HG03354 (cell line): ENCODE results near the gene PCDHGC3.

ENCODE experiments used
- ATAC-seq: cut with Tn5 transposase; IDR thresholded peaks from one replicate; pipeline ENCODE4 v1.9.1; 2021; ENCODE audit warnings: mild to moderate bottlenecking; ENCODE audit not compliant: unreplicated experiment, poor library complexity, severe bottlenecking

PCDHGC3 gene

GRCh38 chr5:141518618-141519015 lies 42.9 kb downstream of the PCDHGC3 start:
- ATAC-seq = no peak

DNA sequence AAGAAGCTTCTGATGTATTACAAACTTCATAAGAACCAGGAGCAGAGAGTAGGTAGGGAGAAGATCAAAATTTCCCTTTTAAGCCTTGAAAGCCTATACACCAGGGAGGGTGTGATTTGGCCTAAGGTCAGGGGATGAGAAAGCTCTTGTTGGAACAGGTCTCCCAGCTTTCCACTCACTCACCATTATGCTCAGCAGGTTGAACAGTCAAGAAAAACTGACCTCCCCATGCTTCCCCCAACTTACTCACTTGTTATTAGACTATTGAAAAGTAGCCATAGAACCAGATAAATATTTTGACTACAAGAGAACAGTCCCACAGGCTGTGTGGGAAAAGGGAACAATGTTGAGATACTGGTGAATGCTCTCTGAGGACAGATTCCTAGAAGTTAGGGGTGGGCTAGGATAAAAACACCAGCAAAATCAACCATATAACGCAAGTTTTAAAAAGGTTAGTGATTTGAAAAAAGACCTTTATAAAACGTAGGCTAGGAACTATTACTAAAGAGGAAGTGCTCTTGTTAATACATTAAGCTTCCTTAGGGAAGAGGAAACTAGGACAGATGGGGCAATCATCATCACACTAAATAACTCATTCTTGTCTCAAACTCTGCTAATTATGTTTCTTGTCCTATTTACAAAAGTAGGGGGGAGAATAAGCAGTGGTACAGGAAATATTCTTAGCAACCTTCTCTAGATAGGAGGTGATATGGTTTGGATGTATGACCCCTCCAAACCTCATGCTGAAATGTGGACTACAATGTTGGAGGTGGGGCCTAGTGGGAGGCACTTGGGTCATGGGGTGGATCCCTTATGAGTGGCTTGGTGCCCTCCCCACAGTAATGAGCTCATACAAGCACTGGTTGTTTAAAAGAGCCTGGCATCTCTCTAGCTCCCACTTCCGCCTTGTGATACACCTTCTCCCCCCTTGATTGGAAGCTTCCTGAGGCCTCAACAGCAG lies 44.1 kb downstream of the PCDHGC3 start:
- no peak for ATAC-seq

GRCh38 chr5:141521244-141521781 lies 45.5 kb downstream of the PCDHGC3 start:
- ATAC-seq = no peak

DNA sequence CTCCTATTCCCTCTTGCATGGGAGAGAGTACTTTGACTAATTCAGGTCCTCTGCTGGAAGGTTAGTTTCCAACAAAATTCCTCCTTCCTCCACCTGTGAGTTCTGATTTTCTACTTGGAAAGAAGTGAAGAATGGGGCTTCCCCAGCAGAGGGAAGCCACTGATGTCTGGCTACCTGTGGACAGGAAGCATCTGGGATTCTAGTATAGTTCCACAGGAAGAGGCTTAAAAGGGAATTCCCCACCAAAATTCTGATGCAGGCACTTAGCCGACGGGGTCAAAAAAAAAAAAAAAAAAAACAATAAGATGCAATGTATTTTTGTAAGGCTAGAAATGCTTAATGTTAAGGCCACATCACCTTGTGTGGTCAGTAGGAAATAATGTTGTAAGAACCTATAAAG lies 46.5 kb downstream of the PCDHGC3 start:
- ATAC-seq = no peak

DNA sequence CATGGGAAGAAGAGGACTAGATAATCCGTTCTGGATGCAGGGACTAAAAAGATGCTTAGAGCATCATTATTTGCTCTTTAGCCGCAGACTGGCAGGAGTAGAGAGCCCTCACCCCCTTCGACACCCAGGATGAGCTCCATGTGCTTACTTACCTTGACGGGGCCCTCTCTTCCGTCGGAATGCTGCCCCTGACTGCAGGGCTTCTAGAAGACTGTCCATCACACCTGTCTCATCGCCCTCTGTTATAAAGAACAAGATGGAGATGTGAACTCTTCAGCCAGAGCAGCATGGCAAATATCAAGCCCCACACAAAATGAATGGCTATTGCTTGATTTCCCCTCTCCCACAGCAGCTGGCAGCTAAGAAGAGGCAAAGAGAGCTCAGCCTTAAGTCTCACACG lies 48.2 kb downstream of the PCDHGC3 start:
- no peak for ATAC-seq

GRCh38 chr5:141524604-141525597 lies 49.1 kb downstream of the PCDHGC3 start:
- peak; percentile 78 for ATAC-seq

GRCh38 chr5:141525653-141526052 lies 49.9 kb downstream of the PCDHGC3 start:
- ATAC-seq = no peak

DNA sequence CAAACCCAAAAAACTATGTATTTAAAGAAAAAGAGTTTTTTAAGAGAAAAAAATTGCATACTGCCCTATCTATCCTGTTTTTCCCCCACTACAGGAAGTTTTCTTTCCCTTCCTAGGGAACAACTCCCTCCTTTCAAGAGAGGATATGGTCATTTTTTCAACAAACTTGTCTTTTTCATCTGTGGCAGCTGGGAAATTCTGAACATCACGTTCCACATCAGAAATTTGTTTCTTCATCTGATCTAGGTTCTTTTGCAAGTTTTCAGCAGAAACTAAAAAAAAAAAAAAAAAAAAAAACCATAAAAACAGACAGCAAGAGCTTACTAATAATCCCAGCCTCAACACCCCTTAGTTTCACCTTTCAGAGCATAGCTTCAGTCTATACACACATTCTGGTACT lies 51.7 kb downstream of the PCDHGC3 start:
- ATAC-seq = no peak
